T-helper 2 cell treated with Interferon-gamma antibody and Interleukin-4, amounts not matched to agents 5 μg/mL and 100 μg/mL, for 36 hours (primary cell): ENCODE data around the gene KCNA2.

Source experiments
- DNase-seq: peaks from one replicate; pipeline ENCODE4 v3.0.0; 2021; ENCODE audit warnings: low spot score
- H3K27ac Mint-ChIP-seq: one replicate; pipeline ENCODE4 v1.8.0; 2021; ENCODE audit warnings: mild to moderate bottlenecking, mixed read lengths
- H3K27me3 Mint-ChIP-seq: one replicate; pipeline ENCODE4 v1.8.0; 2021; ENCODE audit warnings: low read depth, mixed read lengths
- H3K36me3 Mint-ChIP-seq: one replicate; pipeline ENCODE4 v1.8.0; 2021; ENCODE audit warnings: low read depth, mixed read lengths
- H3K4me1 Mint-ChIP-seq: one replicate; pipeline ENCODE4 v1.8.0; 2021; ENCODE audit warnings: low read depth, mixed read lengths
- H3K4me3 Mint-ChIP-seq: one replicate; pipeline ENCODE4 v1.8.0; 2022; ENCODE audit warnings: mild to moderate bottlenecking, moderate library complexity, mixed read lengths
- H3K9me3 Mint-ChIP-seq: one replicate; pipeline ENCODE4 v1.8.0; 2021; ENCODE audit warnings: mixed read lengths

Gene KCNA2

DNA sequence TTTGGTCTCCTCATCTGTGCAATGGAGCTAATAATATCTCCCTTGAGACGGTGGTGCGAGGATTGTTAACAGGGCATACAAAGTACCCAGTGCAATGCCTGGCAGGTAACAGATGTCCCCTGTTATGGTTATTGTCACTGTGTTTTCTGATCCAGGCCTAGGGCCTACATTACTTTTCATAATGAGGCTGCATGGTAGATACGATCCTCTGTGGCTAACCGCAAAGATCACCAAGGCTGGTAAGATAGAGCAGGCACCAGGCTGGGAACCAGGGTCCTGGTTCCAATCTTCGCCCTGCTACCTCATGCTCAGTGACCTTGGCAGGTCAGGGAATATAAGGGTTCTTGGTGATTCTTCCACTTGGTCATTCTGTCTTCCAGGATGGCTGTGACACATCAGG is 22.7 kb downstream of the KCNA2 start:
- H3K27me3 Mint-ChIP-seq, result peaks cover 19% of the 10 kb centered on the region
- no peaks in the 10 kb centered on the region for H3K4me1 Mint-ChIP-seq
- no peaks in the 10 kb centered on the region for H3K36me3 Mint-ChIP-seq
- no peak for DNase-seq
- no peak overlapping the region for H3K27ac Mint-ChIP-seq
- H3K4me3 Mint-ChIP-seq, result no peak overlapping the region
- H3K9me3 Mint-ChIP-seq, result no peaks in the 10 kb centered on the region

DNA sequence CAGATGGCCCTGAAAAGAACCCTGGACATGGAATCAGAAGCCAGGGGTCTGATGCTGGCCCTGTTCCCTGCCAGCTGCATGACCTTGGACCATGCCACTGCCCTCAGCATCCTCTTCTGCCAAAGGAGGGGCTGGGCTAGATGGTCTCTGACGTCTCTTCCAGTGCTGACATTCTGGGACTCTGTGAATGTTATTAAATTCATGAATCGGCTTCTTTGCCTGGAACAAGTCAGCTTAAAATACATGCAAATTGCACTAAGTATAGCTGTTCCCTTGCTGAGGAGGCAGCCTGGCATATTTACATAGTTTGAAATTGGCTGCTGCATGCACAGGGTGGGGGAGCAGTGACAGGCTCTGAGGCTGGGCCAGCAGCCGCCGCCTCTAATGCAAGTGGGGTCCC is 23.8 kb downstream of the KCNA2 start:
- peaks cover 19% of the 10 kb centered on the region for H3K27me3 Mint-ChIP-seq
- no peaks in the 10 kb centered on the region for H3K36me3 Mint-ChIP-seq
- DNase-seq, result no peak
- no peak overlapping the region for H3K27ac Mint-ChIP-seq
- H3K4me1 Mint-ChIP-seq, result no peaks in the 10 kb centered on the region
- no peak overlapping the region for H3K4me3 Mint-ChIP-seq
- no peaks in the 10 kb centered on the region for H3K9me3 Mint-ChIP-seq

GRCh38 chr1:110581682-110582145 is 24.4 kb downstream of the KCNA2 start:
- H3K4me1 Mint-ChIP-seq, result no peaks in the 10 kb centered on the region
- H3K27me3 Mint-ChIP-seq, result peaks cover 21% of the 10 kb centered on the region
- no peak overlapping the region for H3K4me3 Mint-ChIP-seq
- H3K36me3 Mint-ChIP-seq, result no peaks in the 10 kb centered on the region
- no peak overlapping the region for H3K27ac Mint-ChIP-seq
- no peaks in the 10 kb centered on the region for H3K9me3 Mint-ChIP-seq
- DNase-seq, result no peak

GRCh38 chr1:110580244-110580643 is 25.9 kb downstream of the KCNA2 start:
- Mint-ChIP-seq H3K4me3 (no peak overlapping the region), H3K4me1 (no peaks in the 10 kb centered on the region), H3K27me3 (peaks cover 30% of the 10 kb centered on the region), H3K9me3 (no peaks in the 10 kb centered on the region), H3K27ac (no peak overlapping the region), H3K36me3 (no peaks in the 10 kb centered on the region)
- DNase-seq, result no peak

DNA sequence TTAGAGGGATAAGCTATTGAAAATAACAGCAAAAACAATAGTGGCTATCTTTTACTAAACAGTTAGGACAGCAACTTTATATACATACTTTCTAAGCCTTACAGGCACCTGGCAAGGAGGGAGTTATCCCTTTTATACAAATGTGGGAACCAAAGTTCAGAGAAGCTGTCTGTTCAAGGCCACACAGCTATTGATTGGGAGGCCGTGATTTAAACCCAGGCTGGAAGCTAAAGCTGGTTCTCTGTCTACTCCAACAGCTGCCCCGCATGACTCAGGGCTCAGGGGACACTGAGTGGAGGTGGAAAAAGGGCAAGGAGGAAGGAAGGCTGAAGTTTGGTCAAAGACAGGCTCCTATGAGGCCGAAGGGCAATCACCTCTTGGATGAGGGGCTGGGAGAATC is 26.7 kb downstream of the KCNA2 start:
- H3K36me3 Mint-ChIP-seq, result no peaks in the 10 kb centered on the region
- H3K4me1 Mint-ChIP-seq, result no peaks in the 10 kb centered on the region
- no peak overlapping the region for H3K4me3 Mint-ChIP-seq
- no peaks in the 10 kb centered on the region for H3K9me3 Mint-ChIP-seq
- H3K27ac Mint-ChIP-seq, result no peak overlapping the region
- no peak for DNase-seq
- peaks cover 34% of the 10 kb centered on the region for H3K27me3 Mint-ChIP-seq

- Mint-ChIP-seq H3K36me3 (no peaks in the 10 kb centered on the region), H3K4me1 (no peaks in the 10 kb centered on the region), H3K27ac (no peak overlapping the region), H3K4me3 (no peak overlapping the region), H3K9me3 (no peaks in the 10 kb centered on the region), H3K27me3 (peaks cover 42% of the 10 kb centered on the region)
- DNase-seq, result no peak
These were observed 29.7 kb downstream of the KCNA2 start for GRCh38 chr1:110576441-110576840.

GRCh38 chr1:110573314-110573713 is 32.8 kb downstream of the KCNA2 start:
- Mint-ChIP-seq H3K4me3 (no peak overlapping the region), H3K4me1 (no peaks in the 10 kb centered on the region), H3K36me3 (no peaks in the 10 kb centered on the region), H3K27ac (no peak overlapping the region), H3K27me3 (peaks cover 50% of the 10 kb centered on the region), H3K9me3 (no peaks in the 10 kb centered on the region)
- DNase-seq, result no peak

DNA sequence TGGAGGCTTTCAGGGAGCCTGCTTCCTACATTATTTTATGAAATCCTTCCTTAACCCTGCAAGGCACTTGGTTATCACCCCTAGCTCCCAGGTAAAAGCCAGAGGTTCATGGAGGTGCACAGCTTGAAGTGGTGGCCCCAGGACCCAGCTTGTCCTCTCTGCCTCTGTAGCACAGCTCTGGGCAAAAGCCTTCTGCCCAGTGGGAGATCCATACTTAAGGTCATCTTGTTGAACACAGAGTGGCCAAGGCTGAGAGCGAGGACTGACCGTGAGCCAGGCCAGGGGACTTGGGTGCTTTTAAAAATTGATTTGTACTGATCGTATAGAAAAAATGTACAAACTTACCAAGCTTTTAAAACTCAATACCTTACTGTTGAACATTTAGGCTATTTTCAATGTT is 33.4 kb downstream of the KCNA2 start:
- Mint-ChIP-seq H3K27me3 (peaks cover 49% of the 10 kb centered on the region), H3K9me3 (no peaks in the 10 kb centered on the region), H3K4me3 (no peak overlapping the region), H3K4me1 (no peaks in the 10 kb centered on the region), H3K27ac (no peak overlapping the region), H3K36me3 (no peaks in the 10 kb centered on the region)
- no peak for DNase-seq

DNA sequence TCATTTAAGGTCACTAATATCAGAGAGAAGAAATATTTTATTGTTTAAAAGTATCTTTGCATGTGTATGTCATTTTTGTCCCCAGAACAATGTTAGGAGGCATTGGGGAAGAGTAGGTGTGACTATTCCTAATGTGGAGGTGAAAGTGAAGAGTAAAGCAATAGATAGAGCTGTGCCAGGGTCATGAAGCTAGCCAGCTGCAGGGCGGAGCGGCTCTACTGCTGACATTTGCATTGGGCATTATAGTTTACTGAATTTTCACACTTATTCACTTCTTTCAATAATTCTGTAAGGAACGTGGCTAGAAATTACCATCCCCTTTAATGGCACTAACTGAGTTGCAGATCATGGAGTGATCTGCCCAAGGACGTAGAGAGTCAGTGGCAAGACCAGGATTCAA is 35.3 kb downstream of the KCNA2 start:
- H3K4me3 Mint-ChIP-seq, result no peak overlapping the region
- DNase-seq, result no peak
- H3K36me3 Mint-ChIP-seq, result no peaks in the 10 kb centered on the region
- no peaks in the 10 kb centered on the region for H3K9me3 Mint-ChIP-seq
- H3K27me3 Mint-ChIP-seq, result peaks cover 40% of the 10 kb centered on the region
- no peak overlapping the region for H3K27ac Mint-ChIP-seq
- H3K4me1 Mint-ChIP-seq, result no peaks in the 10 kb centered on the region

DNA sequence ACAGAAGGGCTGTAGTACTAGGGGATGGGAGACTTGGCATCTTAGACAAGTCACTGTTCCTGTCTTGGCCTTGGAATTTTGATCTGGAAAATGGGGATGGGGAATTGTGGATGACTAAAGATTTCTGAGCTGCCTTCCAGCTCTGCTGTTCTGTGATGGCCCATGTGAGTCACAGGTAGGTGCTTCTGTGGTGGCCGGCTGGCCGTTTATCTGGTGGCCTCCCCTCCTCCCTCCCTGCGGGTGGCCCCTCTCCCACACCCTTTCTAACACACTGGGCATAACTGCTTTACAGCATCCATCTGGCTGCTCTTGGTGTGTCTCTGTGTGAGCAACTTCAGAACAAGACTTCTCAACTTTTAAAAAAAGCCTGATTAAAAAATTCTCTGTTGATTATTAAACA is 35.9 kb downstream of the KCNA2 start:
- no peak for DNase-seq
- Mint-ChIP-seq H3K36me3 (no peaks in the 10 kb centered on the region), H3K9me3 (no peaks in the 10 kb centered on the region), H3K4me3 (no peak overlapping the region), H3K27ac (no peak overlapping the region), H3K27me3 (peaks cover 39% of the 10 kb centered on the region), H3K4me1 (no peaks in the 10 kb centered on the region)

GRCh38 chr1:110566836-110567235 is 39.3 kb downstream of the KCNA2 start:
- H3K4me1 Mint-ChIP-seq, result no peaks in the 10 kb centered on the region
- no peaks in the 10 kb centered on the region for H3K36me3 Mint-ChIP-seq
- no peak overlapping the region for H3K27ac Mint-ChIP-seq
- H3K9me3 Mint-ChIP-seq, result no peaks in the 10 kb centered on the region
- no peak for DNase-seq
- no peak overlapping the region for H3K4me3 Mint-ChIP-seq
- peaks cover 27% of the 10 kb centered on the region for H3K27me3 Mint-ChIP-seq

DNA sequence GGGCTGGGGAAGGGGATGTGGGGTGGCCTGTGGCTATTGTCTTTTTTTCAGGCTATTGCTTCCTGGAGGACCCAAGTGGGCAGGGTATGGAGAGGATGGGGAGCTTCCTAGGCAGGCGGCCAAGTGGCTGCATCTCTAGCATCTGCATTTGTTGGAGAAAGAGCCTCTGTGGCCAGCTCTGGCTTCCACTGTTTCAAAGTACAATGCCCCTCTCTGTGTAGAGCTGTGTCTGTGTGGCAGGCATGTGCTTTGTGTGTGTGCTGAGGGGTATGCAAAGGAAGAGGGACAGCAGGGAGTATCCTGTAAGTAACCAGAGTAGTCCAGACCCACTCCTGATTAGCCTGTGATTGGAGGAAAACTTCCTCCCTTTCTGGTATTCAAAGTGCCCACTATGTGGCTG is 40.6 kb downstream of the KCNA2 start:
- H3K27me3 Mint-ChIP-seq, result peaks cover 21% of the 10 kb centered on the region
- no peaks in the 10 kb centered on the region for H3K36me3 Mint-ChIP-seq
- no peaks in the 10 kb centered on the region for H3K9me3 Mint-ChIP-seq
- H3K4me3 Mint-ChIP-seq, result no peak overlapping the region
- no peak for DNase-seq
- no peaks in the 10 kb centered on the region for H3K4me1 Mint-ChIP-seq
- no peak overlapping the region for H3K27ac Mint-ChIP-seq

GRCh38 chr1:110563089-110563488 is 43.1 kb downstream of the KCNA2 start:
- Mint-ChIP-seq H3K4me3 (no peak overlapping the region), H3K9me3 (no peaks in the 10 kb centered on the region), H3K27ac (no peak overlapping the region), H3K27me3 (peaks cover 14% of the 10 kb centered on the region), H3K4me1 (no peaks in the 10 kb centered on the region), H3K36me3 (no peaks in the 10 kb centered on the region)
- no peak for DNase-seq

GRCh38 chr1:110561596-110561995 is 44.6 kb downstream of the KCNA2 start:
- Mint-ChIP-seq H3K27me3 (peaks cover 26% of the 10 kb centered on the region), H3K4me3 (no peak overlapping the region), H3K4me1 (no peaks in the 10 kb centered on the region), H3K27ac (no peak overlapping the region), H3K36me3 (no peaks in the 10 kb centered on the region), H3K9me3 (no peaks in the 10 kb centered on the region)
- DNase-seq, result no peak

DNA sequence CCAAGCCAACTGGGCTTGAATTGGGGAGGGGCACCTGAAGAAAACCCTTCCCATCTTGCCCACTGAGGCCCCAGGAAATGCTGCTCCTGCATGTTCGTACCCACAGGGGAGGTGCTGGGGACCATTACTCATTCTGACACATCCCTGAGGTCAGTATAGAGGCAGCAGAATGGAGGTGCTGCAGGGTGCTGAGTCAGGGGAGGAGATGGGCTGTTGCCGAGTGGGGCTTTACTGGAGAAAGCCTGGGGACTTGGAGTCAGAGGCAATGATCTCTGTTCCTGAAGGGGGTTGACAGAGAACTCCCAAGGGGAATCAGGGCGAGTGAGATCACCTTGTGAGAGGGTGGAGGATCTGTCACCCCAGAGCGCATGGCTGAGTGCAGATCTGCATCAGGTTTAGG is 47.0 kb downstream of the KCNA2 start:
- H3K9me3 Mint-ChIP-seq, result no peaks in the 10 kb centered on the region
- no peak overlapping the region for H3K27ac Mint-ChIP-seq
- H3K4me3 Mint-ChIP-seq, result no peak overlapping the region
- H3K4me1 Mint-ChIP-seq, result no peaks in the 10 kb centered on the region
- DNase-seq, result no peak
- H3K36me3 Mint-ChIP-seq, result no peaks in the 10 kb centered on the region
- peaks cover 43% of the 10 kb centered on the region for H3K27me3 Mint-ChIP-seq
